BJ (cell line): Measurements from ENCODE around the gene ZNF292. TPM values are rescaled to one million over a fixed set of nuclear protein-coding genes. Genes with fewer than 3 reads are reported as not detected.
"Not testable (repeated sequence)": the region's sequence is repeated elsewhere in the genome, so short reads cannot be mapped to it uniquely, and the experiment has no call there.

Source experiments
- CTCF ChIA-PET: fragments of 350-600 bp; formaldehyde crosslinking; extraction: SDS; loops from one replicate; lab custom pipeline; 2021; ENCODE audit warnings: antibody characterized with exemption, inconsistent platforms; lab: Yijun Ruan, JAX
- POLR2A ChIA-PET: fragments of 300-600 bp; sonication (Branson Sonifier 250); formaldehyde crosslinking; extraction: SDS; loops from one replicate; lab custom pipeline; 2021; ENCODE audit warnings: antibody characterized with exemption; lab: Charles Lee
- DNase-seq: peaks from one replicate; pipeline ENCODE4 v3.0.0-alpha.2; 2011; ENCODE audit warnings: low read depth
- H3K27me3 ChIP-seq: 2 replicates; pipeline ENCODE4 v1.6.0; 2011; ENCODE audit warnings: low read length; ENCODE audit not compliant: control insufficient read depth, insufficient read depth
- H3K36me3 ChIP-seq: 2 replicates; pipeline ENCODE4 v1.5.1; 2011; ENCODE audit warnings: low read length; ENCODE audit not compliant: control insufficient read depth, insufficient read depth
- H3K4me3 ChIP-seq: 2 replicates; pipeline ENCODE4 v1.5.1; 2011; ENCODE audit warnings: low read depth, mild to moderate bottlenecking, control low read depth, low read length
- polyA plus RNA-seq: library from polyadenylated mRNA; depleted of rRNA; stranded (reverse); fragments of >200 nt; gene quantifications from 2 replicates; pipeline ENCODE4 v1.2.3, GENCODE V29; 2011
- TF ChIP-seq, protein P1 (sequence below): IDR thresholded peaks from 2 replicates; pipeline ENCODE4 v1.5.1; 2011; ENCODE audit warnings: low read depth, mild to moderate bottlenecking, control low read depth, inconsistent platforms, low read length, moderate library complexity; ENCODE audit not compliant: insufficient read depth

The ZNF292 gene
- polyA plus RNA-seq, 1 experiment, result 4.1 TPM

DNA sequence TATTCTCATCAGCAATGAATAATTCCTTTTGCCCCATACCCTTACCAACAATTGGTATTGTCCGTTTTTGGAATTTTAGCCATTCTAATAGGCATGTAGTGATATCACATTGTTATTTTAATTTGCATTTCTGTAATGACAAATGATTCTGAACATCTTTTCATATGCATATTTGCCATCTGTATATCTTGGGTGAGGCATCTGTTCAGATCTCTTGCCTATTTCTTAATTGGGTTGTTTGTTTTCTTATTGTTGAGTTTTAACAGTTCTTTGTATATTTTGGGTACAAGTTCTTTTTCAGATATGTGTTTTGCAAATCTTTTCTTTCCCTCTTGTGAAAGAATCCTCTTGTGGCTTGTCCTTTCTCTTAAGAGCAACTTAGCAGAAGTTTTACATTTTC is 69.6 kb downstream of the ZNF292 start:
- ChIA-PET POLR2A (no interaction called here), CTCF (interaction anchor here (1.5 kb wide), 1 partner anchor 13 kb away, joined by 3 read pairs; no protein-coding TSS in a partner anchor)
- TF ChIP-seq, protein P1, sequence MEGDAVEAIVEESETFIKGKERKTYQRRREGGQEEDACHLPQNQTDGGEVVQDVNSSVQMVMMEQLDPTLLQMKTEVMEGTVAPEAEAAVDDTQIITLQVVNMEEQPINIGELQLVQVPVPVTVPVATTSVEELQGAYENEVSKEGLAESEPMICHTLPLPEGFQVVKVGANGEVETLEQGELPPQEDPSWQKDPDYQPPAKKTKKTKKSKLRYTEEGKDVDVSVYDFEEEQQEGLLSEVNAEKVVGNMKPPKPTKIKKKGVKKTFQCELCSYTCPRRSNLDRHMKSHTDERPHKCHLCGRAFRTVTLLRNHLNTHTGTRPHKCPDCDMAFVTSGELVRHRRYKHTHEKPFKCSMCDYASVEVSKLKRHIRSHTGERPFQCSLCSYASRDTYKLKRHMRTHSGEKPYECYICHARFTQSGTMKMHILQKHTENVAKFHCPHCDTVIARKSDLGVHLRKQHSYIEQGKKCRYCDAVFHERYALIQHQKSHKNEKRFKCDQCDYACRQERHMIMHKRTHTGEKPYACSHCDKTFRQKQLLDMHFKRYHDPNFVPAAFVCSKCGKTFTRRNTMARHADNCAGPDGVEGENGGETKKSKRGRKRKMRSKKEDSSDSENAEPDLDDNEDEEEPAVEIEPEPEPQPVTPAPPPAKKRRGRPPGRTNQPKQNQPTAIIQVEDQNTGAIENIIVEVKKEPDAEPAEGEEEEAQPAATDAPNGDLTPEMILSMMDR, result no peak
- H3K27me3 ChIP-seq, result no peaks in the 10 kb centered on the region
- H3K4me3 ChIP-seq, result no peak overlapping the region
- peaks cover 5% of the 10 kb centered on the region for H3K36me3 ChIP-seq
- no peak for DNase-seq

- ChIA-PET POLR2A (no interaction called here), CTCF (interaction anchor here (0.8 kb wide), 1 partner anchor 13 kb away, joined by 3 read pairs; no protein-coding TSS in a partner anchor)
- TF ChIP-seq, protein P1, result no peak
- DNase-seq, result no peak
- Histone ChIP-seq H3K27me3 (no peaks in the 10 kb centered on the region), H3K36me3 (peaks cover 5% of the 10 kb centered on the region), H3K4me3 (no peak overlapping the region)
Measured at GRCh38 chr6:87225511-87225910, 70.1 kb downstream of the ZNF292 start.

DNA sequence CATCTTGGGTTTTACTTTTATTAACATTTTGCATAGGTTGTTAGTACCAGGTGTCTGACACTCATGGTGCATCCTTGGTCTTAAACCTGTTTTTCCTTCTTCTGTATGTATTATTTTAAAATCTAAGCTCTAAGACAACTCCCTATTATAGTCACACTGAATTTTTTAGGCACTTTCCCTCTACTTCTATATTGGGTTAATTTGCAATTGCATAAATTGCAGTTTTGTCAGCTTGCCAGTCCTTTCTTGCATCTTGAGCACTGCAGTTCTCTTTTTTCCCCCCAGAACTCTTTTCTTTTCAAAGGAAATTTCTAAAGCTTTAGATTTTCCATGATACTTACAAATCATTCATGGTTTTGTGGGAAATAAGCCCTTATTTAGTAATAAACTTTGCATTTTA is 70.6 kb downstream of the ZNF292 start:
- Histone ChIP-seq H3K27me3 (no peaks in the 10 kb centered on the region), H3K36me3 (peaks cover 5% of the 10 kb centered on the region), H3K4me3 (no peak overlapping the region)
- ChIA-PET POLR2A (no interaction called here), CTCF (interaction anchor here (0.8 kb wide), 1 partner anchor 12 kb away, joined by 3 read pairs; no protein-coding TSS in a partner anchor)
- TF ChIP-seq, protein P1, result no peak
- no peak for DNase-seq

GRCh38 chr6:87230801-87231200 is 75.4 kb downstream of the ZNF292 start:
- CTCF ChIA-PET, result no interaction called here

DNA sequence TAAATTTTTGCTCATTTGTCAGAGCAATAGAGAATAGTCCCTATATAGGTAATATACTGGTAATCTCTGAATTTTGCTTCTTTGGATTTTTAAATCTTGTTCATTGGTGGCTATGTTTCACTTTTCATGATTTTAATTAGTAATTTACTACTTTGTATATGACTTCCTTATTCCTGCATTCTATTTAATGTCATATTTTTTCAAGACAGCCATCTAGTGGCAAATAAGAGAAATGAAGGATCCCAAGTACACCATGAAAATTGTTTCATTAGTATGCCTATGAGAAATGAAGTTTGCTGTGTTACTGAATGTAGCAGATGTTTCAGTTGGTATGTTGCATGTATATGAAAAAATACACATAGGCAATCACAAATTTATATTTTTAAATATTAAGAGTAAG is 82.4 kb downstream of the ZNF292 start:
- Histone ChIP-seq H3K36me3 (peaks cover 4% of the 10 kb centered on the region), H3K4me3 (no peak overlapping the region), H3K27me3 (no peaks in the 10 kb centered on the region)
- peak; percentile 4 for DNase-seq
- CTCF ChIA-PET, result interaction anchor here (0.9 to 1.4 kb wide), 4 partner anchors 12 to 170 kb away, joined by 3 to 6 read pairs (median 3); no protein-coding TSS in a partner anchor
- TF ChIP-seq, protein P1, result peak; percentile 55
- POLR2A ChIA-PET, result no interaction called here

More at GRCh38 chr6:87230801-87231200, 75.4 kb downstream of the ZNF292 start:
- no peak overlapping the region for H3K4me3 ChIP-seq
- no peak for DNase-seq
- H3K27me3 ChIP-seq, result no peaks in the 10 kb centered on the region
- POLR2A ChIA-PET, result interaction anchor here (0.7 kb wide), 1 partner anchor 41 kb away, joined by 5 read pairs; no protein-coding TSS in a partner anchor
- H3K36me3 ChIP-seq, result no peaks in the 10 kb centered on the region
- TF ChIP-seq, protein P1, result no peak

- H3K4me3 ChIP-seq, POLR2A ChIA-PET, CTCF ChIA-PET, H3K36me3 ChIP-seq, H3K27me3 ChIP-seq, DNase-seq: not testable (repeated sequence)
Measured at GRCh38 chr6:87239098-87239635, 83.8 kb downstream of the ZNF292 start.
